ENCODE measurements around the gene ADAT2. TPM values are rescaled to one million over a fixed set of nuclear protein-coding genes. Genes with fewer than 3 reads are reported as not detected.

ADAT2 gene
- polyA plus RNA-seq, 1 of the 3 experiments (the other 2 are of a cell fraction), result 5.4 TPM

DNA sequence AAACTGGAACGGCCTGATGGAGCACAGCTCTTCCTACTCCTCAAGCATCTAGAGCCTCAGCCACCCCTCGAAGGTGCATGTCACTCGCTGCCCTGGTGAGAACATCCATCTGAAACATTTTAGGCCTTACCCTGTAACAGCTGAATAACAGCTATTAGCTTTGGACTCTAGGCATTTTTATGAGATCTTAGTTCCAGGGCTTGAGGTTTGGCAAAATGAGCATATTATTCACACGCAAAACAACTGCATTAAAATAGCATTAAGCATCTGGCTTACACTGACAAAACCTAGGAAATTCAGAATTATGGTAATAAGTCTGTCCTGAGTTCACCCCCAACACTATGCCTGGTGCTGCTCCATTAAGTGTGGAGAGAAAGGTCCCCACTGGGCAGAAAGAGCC, 56.1 kb downstream of the ADAT2 start (continued):
- TF ChIP-seq, protein P1, sequence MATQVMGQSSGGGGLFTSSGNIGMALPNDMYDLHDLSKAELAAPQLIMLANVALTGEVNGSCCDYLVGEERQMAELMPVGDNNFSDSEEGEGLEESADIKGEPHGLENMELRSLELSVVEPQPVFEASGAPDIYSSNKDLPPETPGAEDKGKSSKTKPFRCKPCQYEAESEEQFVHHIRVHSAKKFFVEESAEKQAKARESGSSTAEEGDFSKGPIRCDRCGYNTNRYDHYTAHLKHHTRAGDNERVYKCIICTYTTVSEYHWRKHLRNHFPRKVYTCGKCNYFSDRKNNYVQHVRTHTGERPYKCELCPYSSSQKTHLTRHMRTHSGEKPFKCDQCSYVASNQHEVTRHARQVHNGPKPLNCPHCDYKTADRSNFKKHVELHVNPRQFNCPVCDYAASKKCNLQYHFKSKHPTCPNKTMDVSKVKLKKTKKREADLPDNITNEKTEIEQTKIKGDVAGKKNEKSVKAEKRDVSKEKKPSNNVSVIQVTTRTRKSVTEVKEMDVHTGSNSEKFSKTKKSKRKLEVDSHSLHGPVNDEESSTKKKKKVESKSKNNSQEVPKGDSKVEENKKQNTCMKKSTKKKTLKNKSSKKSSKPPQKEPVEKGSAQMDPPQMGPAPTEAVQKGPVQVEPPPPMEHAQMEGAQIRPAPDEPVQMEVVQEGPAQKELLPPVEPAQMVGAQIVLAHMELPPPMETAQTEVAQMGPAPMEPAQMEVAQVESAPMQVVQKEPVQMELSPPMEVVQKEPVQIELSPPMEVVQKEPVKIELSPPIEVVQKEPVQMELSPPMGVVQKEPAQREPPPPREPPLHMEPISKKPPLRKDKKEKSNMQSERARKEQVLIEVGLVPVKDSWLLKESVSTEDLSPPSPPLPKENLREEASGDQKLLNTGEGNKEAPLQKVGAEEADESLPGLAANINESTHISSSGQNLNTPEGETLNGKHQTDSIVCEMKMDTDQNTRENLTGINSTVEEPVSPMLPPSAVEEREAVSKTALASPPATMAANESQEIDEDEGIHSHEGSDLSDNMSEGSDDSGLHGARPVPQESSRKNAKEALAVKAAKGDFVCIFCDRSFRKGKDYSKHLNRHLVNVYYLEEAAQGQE (IDR thresholded peaks at IDR 0.05; ENCODE audit: low read depth, low read length), result no peak
- TF ChIP-seq, protein P2, sequence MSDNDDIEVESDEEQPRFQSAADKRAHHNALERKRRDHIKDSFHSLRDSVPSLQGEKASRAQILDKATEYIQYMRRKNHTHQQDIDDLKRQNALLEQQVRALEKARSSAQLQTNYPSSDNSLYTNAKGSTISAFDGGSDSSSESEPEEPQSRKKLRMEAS (IDR thresholded peaks at IDR 0.05; ENCODE audit: low read depth), result no peak

DNA sequence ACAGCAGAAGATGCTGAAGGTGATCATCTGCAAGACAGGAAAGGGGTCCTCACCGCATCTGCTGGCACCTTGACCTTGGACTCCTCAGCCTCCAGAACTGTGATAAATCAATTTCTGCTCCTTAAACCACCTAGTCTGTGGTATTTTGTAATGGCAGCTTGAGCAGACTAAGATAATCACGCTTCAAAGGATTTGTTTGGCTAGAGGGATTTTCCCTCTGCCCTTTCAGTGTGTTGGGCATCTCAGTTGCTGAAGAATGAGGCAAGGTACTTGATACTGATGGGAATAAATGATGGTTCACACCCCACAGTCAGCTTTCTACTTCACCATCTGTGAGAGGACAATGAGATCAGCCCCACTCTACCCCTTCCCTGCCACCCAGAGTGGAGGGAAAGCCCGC, 60.2 kb downstream of the ADAT2 start:
- POLR2A ChIA-PET, result no interaction called here
- CTCF ChIA-PET, result no interaction called here
- 57% methylated on average over 3 of the region's 3 CpGs for WGBS (ENCODE audit: low lambda C conversion rate)

DNA sequence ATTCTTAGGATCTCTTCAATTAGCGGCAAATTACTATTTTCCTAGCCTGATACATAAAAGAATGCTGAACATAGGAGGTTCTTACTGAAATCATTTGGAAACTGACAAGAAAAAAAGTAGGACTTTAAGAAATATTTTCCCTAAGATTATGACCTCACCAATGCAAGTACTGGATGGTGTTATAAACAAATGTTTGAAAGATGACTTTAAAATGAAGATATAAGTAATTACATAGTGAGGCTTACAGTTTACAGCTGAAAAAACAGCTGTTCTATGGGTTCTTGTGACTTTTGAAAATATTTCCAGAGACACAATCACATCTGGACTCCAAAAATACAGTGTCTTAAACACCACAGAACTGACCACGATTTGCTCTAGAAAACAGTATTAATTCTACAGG, 64.9 kb downstream of the ADAT2 start:
- no peaks in the 10 kb centered on the region for H3K79me2 ChIP-seq (ENCODE audit: insufficient read depth)
- H3K36me3 ChIP-seq (replicated peaks in 1 of 2; ENCODE audit: control insufficient read depth in 1 of 2, insufficient read depth in 2 of 2, low read length in 1 of 2), result no peaks in the 10 kb centered on the region
- 66% methylated on average over 2 of the region's 2 CpGs for WGBS (ENCODE audit: low lambda C conversion rate)
- no peaks in the 10 kb centered on the region for H3K27me3 ChIP-seq (ENCODE audit: insufficient read depth)
- no peaks in the 10 kb centered on the region for H3F3A ChIP-seq (replicated peaks; ENCODE audit: insufficient read depth)
- H3K9me2 ChIP-seq, result no peaks in the 10 kb centered on the region
- no peaks in the 10 kb centered on the region for H3K9me3 ChIP-seq
- no peaks in the 10 kb centered on the region; a peak in 1 of 4 replicates for H3K4me1 ChIP-seq (ENCODE audit: control insufficient read depth in 1 of 2, insufficient read depth in 2 of 2, low read depth in 1 of 2, low read length in 1 of 2)
- no peak overlapping the region for H3K9ac ChIP-seq
- no peak overlapping the region for H3K27ac ChIP-seq (ENCODE audit: low read depth in 2 of 2, low read length in 1 of 2)
- DNase-seq, result no peak
- H3K4me2 ChIP-seq, result no peak overlapping the region
- POLR2A ChIA-PET, result no interaction called here
- H3K4me3 ChIP-seq (ENCODE audit: low read depth in 2 of 2, low read length in 1 of 2), result no peak overlapping the region
- CTCF ChIA-PET, result no interaction called here
- H2AFZ ChIP-seq (ENCODE audit: low read depth), result no peak overlapping the region
- H4K20me1 ChIP-seq (ENCODE audit: insufficient read depth), result no peaks in the 10 kb centered on the region
- TF ChIP-seq EZH2phosphoT487 (IDR thresholded peaks at IDR 0.05; ENCODE audit: borderline replicate concordance, low read depth), result no peak
- TF ChIP-seq, protein P3, sequence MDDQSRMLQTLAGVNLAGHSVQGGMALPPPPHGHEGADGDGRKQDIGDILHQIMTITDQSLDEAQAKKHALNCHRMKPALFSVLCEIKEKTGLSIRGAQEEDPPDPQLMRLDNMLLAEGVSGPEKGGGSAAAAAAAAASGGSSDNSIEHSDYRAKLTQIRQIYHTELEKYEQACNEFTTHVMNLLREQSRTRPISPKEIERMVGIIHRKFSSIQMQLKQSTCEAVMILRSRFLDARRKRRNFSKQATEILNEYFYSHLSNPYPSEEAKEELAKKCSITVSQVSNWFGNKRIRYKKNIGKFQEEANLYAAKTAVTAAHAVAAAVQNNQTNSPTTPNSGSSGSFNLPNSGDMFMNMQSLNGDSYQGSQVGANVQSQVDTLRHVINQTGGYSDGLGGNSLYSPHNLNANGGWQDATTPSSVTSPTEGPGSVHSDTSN (IDR thresholded peaks at IDR 0.05), result no peak
- TF ChIP-seq, protein P4, sequence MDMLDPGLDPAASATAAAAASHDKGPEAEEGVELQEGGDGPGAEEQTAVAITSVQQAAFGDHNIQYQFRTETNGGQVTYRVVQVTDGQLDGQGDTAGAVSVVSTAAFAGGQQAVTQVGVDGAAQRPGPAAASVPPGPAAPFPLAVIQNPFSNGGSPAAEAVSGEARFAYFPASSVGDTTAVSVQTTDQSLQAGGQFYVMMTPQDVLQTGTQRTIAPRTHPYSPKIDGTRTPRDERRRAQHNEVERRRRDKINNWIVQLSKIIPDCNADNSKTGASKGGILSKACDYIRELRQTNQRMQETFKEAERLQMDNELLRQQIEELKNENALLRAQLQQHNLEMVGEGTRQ (IDR thresholded peaks at IDR 0.05; ENCODE audit: borderline replicate concordance, low read depth, low read length), result no peak
- no peak for TF ChIP-seq RXRA (IDR thresholded peaks at IDR 0.05; ENCODE audit: borderline replicate concordance, low read depth)
- TF ChIP-seq YY1 (IDR thresholded peaks at IDR 0.05; ENCODE audit: low read depth), result no peak
- no peak for TF ChIP-seq NRF1 (IDR thresholded peaks at IDR 0.05; ENCODE audit: low read depth, low read length)
- no peak for TF ChIP-seq NFIC (IDR thresholded peaks at IDR 0.05; ENCODE audit: borderline replicate concordance)
- TF ChIP-seq, protein P5, sequence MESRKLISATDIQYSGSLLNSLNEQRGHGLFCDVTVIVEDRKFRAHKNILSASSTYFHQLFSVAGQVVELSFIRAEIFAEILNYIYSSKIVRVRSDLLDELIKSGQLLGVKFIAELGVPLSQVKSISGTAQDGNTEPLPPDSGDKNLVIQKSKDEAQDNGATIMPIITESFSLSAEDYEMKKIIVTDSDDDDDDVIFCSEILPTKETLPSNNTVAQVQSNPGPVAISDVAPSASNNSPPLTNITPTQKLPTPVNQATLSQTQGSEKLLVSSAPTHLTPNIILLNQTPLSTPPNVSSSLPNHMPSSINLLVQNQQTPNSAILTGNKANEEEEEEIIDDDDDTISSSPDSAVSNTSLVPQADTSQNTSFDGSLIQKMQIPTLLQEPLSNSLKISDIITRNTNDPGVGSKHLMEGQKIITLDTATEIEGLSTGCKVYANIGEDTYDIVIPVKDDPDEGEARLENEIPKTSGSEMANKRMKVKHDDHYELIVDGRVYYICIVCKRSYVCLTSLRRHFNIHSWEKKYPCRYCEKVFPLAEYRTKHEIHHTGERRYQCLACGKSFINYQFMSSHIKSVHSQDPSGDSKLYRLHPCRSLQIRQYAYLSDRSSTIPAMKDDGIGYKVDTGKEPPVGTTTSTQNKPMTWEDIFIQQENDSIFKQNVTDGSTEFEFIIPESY (IDR thresholded peaks at IDR 0.05; ENCODE audit: borderline replicate concordance, low read depth), result no peak
- no peak for TF ChIP-seq ELF1 (IDR thresholded peaks at IDR 0.05)
- TF ChIP-seq, protein P1 (IDR thresholded peaks at IDR 0.05; ENCODE audit: low read depth, low read length), result no peak
- no peak for TF ChIP-seq GATA2 (CRISPR knock-in tag; IDR thresholded peaks at IDR 0.05)

More for the DNA sequence above, 60.2 kb downstream of the ADAT2 start:
- no peak overlapping the region for H3K27ac ChIP-seq (ENCODE audit: low read depth in 2 of 2, low read length in 1 of 2)
- no peaks in the 10 kb centered on the region for H3K9me2 ChIP-seq
- no peak overlapping the region for H3K4me3 ChIP-seq (ENCODE audit: low read depth in 2 of 2, low read length in 1 of 2)
- no peaks in the 10 kb centered on the region for H3K9me3 ChIP-seq
- no peaks in the 10 kb centered on the region for H3K27me3 ChIP-seq (ENCODE audit: insufficient read depth)
- H4K20me1 ChIP-seq (ENCODE audit: insufficient read depth), result no peaks in the 10 kb centered on the region
- H3K9ac ChIP-seq, result no peak overlapping the region
- TF ChIP-seq NRF1 (IDR thresholded peaks at IDR 0.05; ENCODE audit: low read depth, low read length), result no peak
- no peak for TF ChIP-seq POLR2AphosphoS5 (IDR thresholded peaks at IDR 0.05; ENCODE audit: low read depth, low read length)
- TF ChIP-seq NFIC (IDR thresholded peaks at IDR 0.05; ENCODE audit: borderline replicate concordance), result no peak
- H3K36me3 ChIP-seq (replicated peaks in 1 of 2; ENCODE audit: control insufficient read depth in 1 of 2, insufficient read depth in 2 of 2, low read length in 1 of 2), result no peaks in the 10 kb centered on the region
- H3K4me1 ChIP-seq (ENCODE audit: control insufficient read depth in 1 of 2, insufficient read depth in 2 of 2, low read depth in 1 of 2, low read length in 1 of 2), result no peaks in the 10 kb centered on the region; a peak in 1 of 4 replicates
- H3K79me2 ChIP-seq (ENCODE audit: insufficient read depth), result no peaks in the 10 kb centered on the region
- no peak overlapping the region for H2AFZ ChIP-seq (ENCODE audit: low read depth)
- H3F3A ChIP-seq (replicated peaks; ENCODE audit: insufficient read depth), result no peaks in the 10 kb centered on the region
- DNase-seq, result no peak
- H3K4me2 ChIP-seq, result no peak overlapping the region
